SH-SY5Y (cell line): ENCODE results near the gene RSPH1.

Experiments used
- GATA2 ChIP-seq: IDR thresholded peaks from 2 replicates; pipeline ENCODE4 v1.6.1; 2011; ENCODE audit warnings: mild to moderate bottlenecking, low read depth, low read length
- GATA3 ChIP-seq: IDR thresholded peaks from 2 replicates; pipeline ENCODE4 v1.6.1; 2011; ENCODE audit warnings: low read depth, mild to moderate bottlenecking, low read length, moderate library complexity

GRCh38 chr21:42463861-42464515 lies 32.0 kb downstream of the RSPH1 start:
- TF ChIP-seq GATA2, result no peak
- TF ChIP-seq GATA3, result no peak
